GM19467 (cell line): Measurements from ENCODE around the gene FBN3.

Source experiments
- ATAC-seq: cut with Tn5 transposase; IDR thresholded peaks from one replicate; pipeline ENCODE4 v1.9.1; 2021; ENCODE audit warnings: mild to moderate bottlenecking, moderate library complexity; ENCODE audit not compliant: unreplicated experiment

The FBN3 gene

GRCh38 chr19:8148410-8149260 is 757 bp downstream of the FBN3 start:
- ATAC-seq, result no peak

GRCh38 chr19:8148088-8148409 is 1.3 kb downstream of the FBN3 start:
- no peak for ATAC-seq

GRCh38 chr19:8147582-8147978 is 1.8 kb downstream of the FBN3 start:
- no peak for ATAC-seq

- no peak for ATAC-seq
These were observed 2.4 kb downstream of the FBN3 start for GRCh38 chr19:8146877-8147581.

- no peak for ATAC-seq
These were observed 5.0 kb downstream of the FBN3 start for GRCh38 chr19:8144273-8144995.

- no peak for ATAC-seq
These were observed 6.4 kb downstream of the FBN3 start for GRCh38 chr19:8143041-8143440.

- ATAC-seq, result no peak
These were observed 6.9 kb downstream of the FBN3 start for GRCh38 chr19:8142513-8142900.

- no peak for ATAC-seq
These were observed 7.5 kb downstream of the FBN3 start for GRCh38 chr19:8141726-8142512.

GRCh38 chr19:8138201-8138600 is 11.2 kb downstream of the FBN3 start:
- ATAC-seq, result no peak

GRCh38 chr19:8137425-8137824 is 12.0 kb downstream of the FBN3 start:
- no peak for ATAC-seq

GRCh38 chr19:8135946-8136618 is 13.3 kb downstream of the FBN3 start:
- ATAC-seq, result no peak

GRCh38 chr19:8132858-8133458 is 16.4 kb downstream of the FBN3 start:
- no peak for ATAC-seq

- ATAC-seq, result no peak
These were observed 17.9 kb downstream of the FBN3 start for GRCh38 chr19:8131517-8131916.

GRCh38 chr19:8129061-8129618 is 20.3 kb downstream of the FBN3 start:
- ATAC-seq, result no peak

GRCh38 chr19:8128551-8128950 is 20.8 kb downstream of the FBN3 start:
- ATAC-seq, result no peak

- no peak for ATAC-seq
These were observed 22.1 kb downstream of the FBN3 start for GRCh38 chr19:8127311-8127710.

GRCh38 chr19:8126511-8126910 is 22.9 kb downstream of the FBN3 start:
- no peak for ATAC-seq

GRCh38 chr19:8126008-8126407 is 23.4 kb downstream of the FBN3 start:
- ATAC-seq, result no peak

- no peak for ATAC-seq
These were observed 25.7 kb downstream of the FBN3 start for GRCh38 chr19:8123683-8124082.
